M059J (cell line): ENCODE measurements around the gene NPM3. TPM values are rescaled to one million over a fixed set of nuclear protein-coding genes. Genes with fewer than 3 reads are reported as not detected.

Source experiments
- DNase-seq: peaks from one replicate; pipeline ENCODE4 v3.0.0-alpha.2; 2012; ENCODE audit warnings: low read depth
- total RNA-seq: library from RNA; depleted of rRNA; stranded (reverse); fragments of >200 nt; shearing (Covaris generic); gene quantifications from 2 replicates; pipeline ENCODE4 v1.2.3, GENCODE V29; 2014

The NPM3 gene
- total RNA-seq, 1 experiment from 2014 or later = 35.2 TPM

- no peak for DNase-seq
These were observed 8.5 kb downstream of the NPM3 start for GRCh38 chr10:101774589-101775272.

- no peak for DNase-seq
These were observed 9.2 kb downstream of the NPM3 start for GRCh38 chr10:101773923-101774588.

- no peak for DNase-seq
These were observed 10.1 kb downstream of the NPM3 start for GRCh38 chr10:101772895-101773761.

- DNase-seq = no peak
These were observed 11.0 kb downstream of the NPM3 start for GRCh38 chr10:101772017-101772894.

- no peak for DNase-seq
These were observed 11.9 kb downstream of the NPM3 start for GRCh38 chr10:101771380-101771779.

GRCh38 chr10:101770331-101771215, 12.7 kb downstream of the NPM3 start:
- no peak for DNase-seq

GRCh38 chr10:101769541-101770180, 13.6 kb downstream of the NPM3 start:
- DNase-seq = no peak

- no peak for DNase-seq
These were observed 14.5 kb downstream of the NPM3 start for GRCh38 chr10:101768791-101769170.

GRCh38 chr10:101767966-101768790, 15.1 kb downstream of the NPM3 start:
- no peak for DNase-seq

- DNase-seq = no peak
These were observed 15.7 kb downstream of the NPM3 start for GRCh38 chr10:101767600-101767945.

- no peak for DNase-seq
These were observed 16.3 kb downstream of the NPM3 start for GRCh38 chr10:101766753-101767599.

- DNase-seq = no peak
These were observed 16.9 kb downstream of the NPM3 start for GRCh38 chr10:101766306-101766705.

- no peak for DNase-seq
These were observed 20.0 kb downstream of the NPM3 start for GRCh38 chr10:101763141-101763846.

- no peak for DNase-seq
These were observed 20.5 kb downstream of the NPM3 start for GRCh38 chr10:101762736-101763135.

- DNase-seq = no peak
These were observed 22.0 kb downstream of the NPM3 start for GRCh38 chr10:101761226-101761625.

GRCh38 chr10:101760510-101760909, 22.7 kb downstream of the NPM3 start:
- DNase-seq = no peak
